Measurements from ENCODE around the gene NPBWR2.

NPBWR2 gene, protein sequence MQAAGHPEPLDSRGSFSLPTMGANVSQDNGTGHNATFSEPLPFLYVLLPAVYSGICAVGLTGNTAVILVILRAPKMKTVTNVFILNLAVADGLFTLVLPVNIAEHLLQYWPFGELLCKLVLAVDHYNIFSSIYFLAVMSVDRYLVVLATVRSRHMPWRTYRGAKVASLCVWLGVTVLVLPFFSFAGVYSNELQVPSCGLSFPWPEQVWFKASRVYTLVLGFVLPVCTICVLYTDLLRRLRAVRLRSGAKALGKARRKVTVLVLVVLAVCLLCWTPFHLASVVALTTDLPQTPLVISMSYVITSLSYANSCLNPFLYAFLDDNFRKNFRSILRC

GRCh38 chr20:64106981-64107735, at the start of gene NPBWR2:
TSS of gene NPBWR2 (minus strand) at chr20:64107565. CDS start at chr20:64106831, 734 bp downstream.
- DNase-seq (ENCODE audit: low read depth in 2 of 2), result no peak

- no peak for DNase-seq (ENCODE audit: low read depth in 2 of 2)
Measured at GRCh38 chr20:64156136-64156885, 48.9 kb upstream of the NPBWR2 start.

GRCh38 chr20:64155258-64156135, 48.1 kb upstream of the NPBWR2 start:
- DNase-seq (ENCODE audit: low read depth in 2 of 2), result no peak

DNA sequence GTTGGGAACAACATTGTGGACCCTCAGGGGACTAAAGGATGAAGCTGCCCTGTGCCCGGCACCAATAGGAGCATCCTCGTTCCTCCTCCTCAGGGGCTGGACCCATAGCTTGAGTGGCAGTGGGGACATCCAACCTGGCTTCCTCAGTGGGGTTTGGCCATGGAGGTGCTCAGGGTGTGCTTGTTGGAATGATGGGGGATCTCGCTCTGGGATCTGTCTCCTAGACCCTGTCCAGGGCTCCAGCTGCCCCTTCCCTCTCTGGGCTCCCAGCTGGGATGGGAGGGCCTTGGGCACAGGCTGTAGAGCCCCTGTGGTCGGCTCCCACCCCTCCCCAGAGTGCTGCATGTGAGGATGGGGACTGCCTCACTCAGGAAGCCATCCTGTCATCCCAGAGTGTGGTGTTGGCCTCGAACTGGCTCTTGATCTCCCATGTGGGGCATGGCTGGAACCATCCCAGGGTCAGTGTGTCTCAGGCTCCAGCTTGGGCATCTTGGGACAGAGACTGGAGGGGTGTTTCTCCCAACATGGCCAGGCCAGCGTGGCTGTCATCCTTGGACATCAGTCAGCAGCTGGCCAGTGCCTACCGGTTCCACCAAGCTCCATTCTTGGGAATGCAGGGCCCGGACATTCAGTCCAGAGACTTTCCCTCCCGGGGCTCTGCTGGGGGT, 47.4 kb upstream of the NPBWR2 start:
- no peak for DNase-seq (ENCODE audit: low read depth in 2 of 2)

- no peak for DNase-seq (ENCODE audit: low read depth in 2 of 2)
Measured at GRCh38 chr20:64153861-64154589, 46.7 kb upstream of the NPBWR2 start.

- DNase-seq (ENCODE audit: low read depth in 2 of 2), result no peak
Measured at GRCh38 chr20:64153410-64153809, 46.0 kb upstream of the NPBWR2 start.

GRCh38 chr20:64152906-64153305, 45.5 kb upstream of the NPBWR2 start:
- no peak for DNase-seq (ENCODE audit: low read depth in 2 of 2)

- no peak for DNase-seq (ENCODE audit: low read depth in 2 of 2)
Measured at GRCh38 chr20:64151633-64152530, 44.5 kb upstream of the NPBWR2 start.

DNA sequence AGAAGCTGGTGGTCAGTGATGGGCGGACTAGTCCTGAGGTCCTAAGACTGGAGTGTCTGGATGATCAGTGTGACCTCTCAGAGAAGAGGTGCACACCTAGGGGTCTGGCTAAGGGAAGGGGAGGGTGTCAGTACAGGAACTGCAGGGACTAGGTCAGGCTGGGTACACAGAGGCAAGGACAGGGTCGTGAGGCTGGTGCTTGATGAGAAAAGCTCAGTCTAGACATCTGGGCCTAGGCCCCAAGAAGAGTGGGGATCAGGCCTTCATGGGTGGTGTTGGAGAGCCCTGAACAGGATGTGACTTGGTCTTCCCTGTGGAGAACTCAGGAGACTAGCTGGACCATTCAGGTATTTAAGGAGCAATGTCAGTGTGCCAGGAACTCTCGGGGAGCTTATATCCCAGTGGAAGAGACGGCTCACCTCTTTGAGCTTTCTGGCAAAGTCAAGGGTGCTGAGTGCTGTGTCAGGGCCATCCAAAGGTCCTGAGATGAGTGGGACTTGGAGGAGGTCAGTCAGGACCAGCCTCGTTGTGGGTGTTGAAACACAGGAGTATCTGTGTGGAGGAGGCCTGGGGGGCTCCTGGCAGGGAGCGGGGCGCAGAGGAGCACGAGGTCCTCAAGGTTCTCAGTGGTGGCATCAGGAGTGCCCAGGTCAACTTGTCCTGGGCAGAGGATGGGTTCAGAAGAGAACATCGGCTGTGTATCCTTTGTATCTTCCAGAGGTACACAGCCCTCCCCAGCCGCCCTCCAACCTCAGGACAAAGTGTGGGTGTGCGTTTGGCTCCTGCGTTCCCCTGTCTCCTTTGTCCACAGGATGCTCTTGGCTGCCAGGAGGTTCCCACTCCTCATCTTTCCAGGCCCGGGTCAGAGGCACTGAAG, 43.6 kb upstream of the NPBWR2 start:
- no peak for DNase-seq (ENCODE audit: low read depth in 2 of 2)

GRCh38 chr20:64149809-64150560, 42.6 kb upstream of the NPBWR2 start:
- no peak for DNase-seq (ENCODE audit: low read depth in 2 of 2)

DNA sequence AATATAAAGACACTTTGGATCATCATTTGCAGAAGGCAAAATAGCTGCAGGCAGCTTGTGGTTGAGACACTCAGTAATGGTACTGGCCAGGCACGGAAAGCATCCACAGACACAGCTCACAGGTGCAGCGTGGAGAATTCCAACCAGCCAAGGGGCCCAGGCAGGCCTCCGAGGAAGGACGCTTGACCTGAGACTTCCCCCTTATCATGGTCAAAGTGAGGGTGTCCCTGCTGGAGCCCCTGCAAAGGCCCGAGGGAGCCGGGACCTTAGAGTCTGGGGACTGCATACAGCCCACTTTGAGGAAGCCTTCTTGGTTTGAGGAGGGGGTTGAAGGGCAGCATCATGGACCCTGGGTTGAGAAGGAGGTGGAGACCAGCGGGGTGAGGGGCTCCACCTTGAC, 41.8 kb upstream of the NPBWR2 start:
- DNase-seq (ENCODE audit: low read depth in 2 of 2), result no peak

DNA sequence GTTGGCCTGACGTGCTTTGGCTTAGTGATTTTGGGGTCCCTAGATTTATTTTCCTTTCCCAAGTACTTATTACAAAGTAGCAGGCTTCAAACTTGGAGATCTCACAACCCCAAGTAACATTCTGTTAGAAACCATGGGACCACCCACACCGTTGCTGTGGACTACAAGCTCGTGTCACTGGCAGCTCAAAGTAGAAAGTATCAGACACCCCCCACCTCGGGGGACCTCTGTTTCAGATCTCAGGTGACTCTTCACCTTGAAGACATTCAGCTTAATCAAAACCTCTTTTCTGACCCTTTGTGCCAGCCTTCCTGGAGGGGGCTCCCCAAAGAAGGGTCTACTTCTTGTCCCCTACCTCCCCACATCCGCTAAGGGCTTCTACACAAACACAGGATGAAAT, 41.2 kb upstream of the NPBWR2 start:
- DNase-seq (ENCODE audit: low read depth in 2 of 2), result no peak

GRCh38 chr20:64146936-64147477, 39.6 kb upstream of the NPBWR2 start:
- no peak for DNase-seq (ENCODE audit: low read depth in 2 of 2)

GRCh38 chr20:64146301-64146935, 39.1 kb upstream of the NPBWR2 start:
- DNase-seq (ENCODE audit: low read depth in 2 of 2), result no peak

DNA sequence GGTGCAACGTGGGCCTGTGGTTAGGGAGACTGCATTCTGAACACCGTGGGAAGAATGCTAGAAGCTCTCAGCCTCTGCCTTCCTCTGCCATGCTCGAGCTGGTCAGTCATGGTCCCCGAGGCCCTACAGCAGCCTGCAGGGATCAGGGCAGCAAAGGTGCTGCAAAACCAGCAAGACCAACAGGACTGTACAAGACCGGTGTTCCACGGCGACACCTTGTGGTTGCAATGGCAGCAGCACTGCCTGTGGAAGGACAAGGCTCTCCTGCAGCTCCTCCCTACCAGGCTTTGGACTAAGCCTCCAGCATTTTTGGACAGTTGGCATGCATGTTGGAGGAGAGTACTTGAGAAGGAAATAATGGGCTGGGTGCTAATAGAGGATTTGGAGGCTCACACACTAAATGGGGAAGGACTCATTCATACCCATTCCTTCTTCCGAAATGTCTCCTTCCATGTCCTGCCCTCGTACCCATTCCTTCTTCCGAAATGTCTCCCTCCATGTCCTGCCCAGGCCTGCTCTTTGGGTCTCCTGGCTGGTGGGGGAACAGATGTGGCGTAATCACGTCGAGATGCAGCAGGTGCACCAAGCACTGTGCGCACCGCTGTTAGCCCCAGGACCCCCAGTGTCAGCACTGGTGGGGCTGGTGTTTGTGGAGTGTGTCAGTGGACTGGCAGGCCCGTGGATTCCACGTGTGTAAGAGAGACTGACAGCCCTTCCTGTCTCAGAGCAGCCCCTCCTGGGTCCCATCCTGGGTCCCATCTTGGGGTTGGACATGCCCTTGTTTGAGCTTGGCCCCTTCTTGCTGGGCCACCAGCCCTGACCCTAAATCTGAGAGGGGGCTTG, 38.3 kb upstream of the NPBWR2 start:
- no peak for DNase-seq (ENCODE audit: low read depth in 2 of 2)

Data from stimulated activated CD8-positive, alpha-beta memory T cell treated with anti-CD3 and anti-CD28 coated beads, Interleukin-2, amount 100 ng/mL, for 1 hour (primary cell).